Mesenteric fat pad (tissue), 1 donor: ENCODE results near the gene CD9. TPM values are rescaled to one million over a fixed set of nuclear protein-coding genes. Genes with fewer than 3 reads are reported as not detected.

Source experiments
- DNase-seq: peaks from one replicate; pipeline ENCODE4 v3.0.0-alpha.2; 2020; ENCODE audit warnings: low spot score
- total RNA-seq: library from RNA; stranded (reverse); fragmentation: NEBNext Ultra II Directional; extraction: Animal tissue kit (Norgen Biotek cat#: 25700); gene quantifications from one replicate; pipeline ENCODE4 v1.2.1, GENCODE V29; 2021
- donor health status: DM: yes; HTN: yes; CAD: no.

The CD9 gene
- total RNA-seq, 1 donor from 2014 or later: 57.7 TPM

DNA sequence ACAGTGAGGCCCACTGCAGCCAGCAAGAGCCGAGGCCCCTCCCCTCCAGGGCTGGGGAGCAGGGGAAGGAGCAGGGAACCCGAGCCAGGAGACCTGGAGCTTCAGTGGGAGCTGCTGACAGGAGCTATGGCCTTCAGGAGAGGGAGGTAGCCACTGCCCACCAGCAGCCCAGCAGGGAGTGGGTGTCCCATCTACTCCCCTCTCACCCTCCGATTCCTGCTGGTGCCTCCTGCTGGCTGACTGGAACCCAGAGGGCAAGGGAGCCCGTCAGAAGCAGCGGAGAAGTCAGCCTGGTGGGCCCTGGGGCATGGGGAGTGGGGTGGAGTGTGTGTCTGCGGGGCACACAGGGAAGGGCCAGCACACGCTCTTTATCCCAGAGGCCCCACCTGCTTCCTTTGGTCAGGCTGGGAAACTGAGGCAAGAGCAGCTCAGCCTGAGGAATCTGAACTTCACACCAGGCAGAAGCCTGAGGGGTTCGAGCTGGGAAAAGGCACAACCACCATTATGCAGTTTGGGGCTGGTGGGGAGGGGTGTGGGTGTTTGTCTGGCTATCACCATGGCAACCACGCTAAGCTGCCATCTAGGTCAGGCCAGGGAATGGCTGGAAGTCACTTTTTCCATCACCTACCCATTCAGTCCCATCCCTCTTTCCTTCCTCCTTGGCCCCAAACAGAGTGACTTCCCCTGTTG lies 73.5 kb downstream of the CD9 start:
- DNase-seq: no peak

DNA sequence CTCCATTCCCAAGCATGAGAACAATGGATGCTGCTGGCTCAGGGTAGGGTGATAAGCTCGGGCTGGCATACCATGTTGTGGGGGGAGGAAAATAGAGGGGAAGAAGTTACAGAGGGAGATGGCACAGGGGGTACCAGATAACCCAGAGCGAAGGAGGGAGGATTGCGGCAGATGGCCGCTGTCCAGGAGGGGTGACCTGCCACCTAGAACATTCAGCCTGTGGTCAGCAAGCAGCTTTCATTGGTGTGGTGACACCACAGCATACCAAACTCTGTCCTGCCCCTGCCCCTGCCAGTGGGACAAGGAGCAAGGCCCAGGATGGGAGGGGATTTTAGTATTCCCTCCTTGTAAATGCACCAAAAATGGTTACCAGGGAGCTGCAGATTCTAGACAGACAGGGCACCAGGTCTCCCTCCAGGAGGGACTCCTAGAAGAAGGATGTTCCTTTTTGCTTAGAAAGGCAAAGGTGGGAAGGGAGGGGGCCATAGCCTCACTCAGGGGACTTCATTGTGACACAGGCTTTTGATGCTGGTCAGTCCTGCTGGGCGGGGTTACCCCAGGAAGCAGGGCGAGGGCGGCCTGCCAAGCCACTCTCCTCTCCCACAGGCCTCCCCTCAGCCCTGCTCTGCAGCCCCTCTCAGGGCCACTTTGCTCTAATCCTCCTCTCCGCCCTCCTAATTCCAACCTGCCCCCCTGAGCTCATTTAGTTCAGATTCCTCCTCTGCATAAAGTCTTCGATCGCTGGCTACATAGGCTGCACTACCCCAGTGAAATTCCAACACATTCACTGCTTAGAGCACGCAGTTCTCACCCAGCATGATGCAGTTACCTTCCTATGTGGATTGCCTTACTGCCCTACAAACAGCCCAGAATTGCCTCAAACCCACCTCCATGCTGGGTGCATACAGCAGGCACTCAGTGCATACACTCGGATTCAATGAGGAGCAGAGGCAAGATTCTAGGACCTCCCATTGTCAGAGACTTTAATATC lies 74.3 kb downstream of the CD9 start:
- peak; percentile 67 for DNase-seq

DNA sequence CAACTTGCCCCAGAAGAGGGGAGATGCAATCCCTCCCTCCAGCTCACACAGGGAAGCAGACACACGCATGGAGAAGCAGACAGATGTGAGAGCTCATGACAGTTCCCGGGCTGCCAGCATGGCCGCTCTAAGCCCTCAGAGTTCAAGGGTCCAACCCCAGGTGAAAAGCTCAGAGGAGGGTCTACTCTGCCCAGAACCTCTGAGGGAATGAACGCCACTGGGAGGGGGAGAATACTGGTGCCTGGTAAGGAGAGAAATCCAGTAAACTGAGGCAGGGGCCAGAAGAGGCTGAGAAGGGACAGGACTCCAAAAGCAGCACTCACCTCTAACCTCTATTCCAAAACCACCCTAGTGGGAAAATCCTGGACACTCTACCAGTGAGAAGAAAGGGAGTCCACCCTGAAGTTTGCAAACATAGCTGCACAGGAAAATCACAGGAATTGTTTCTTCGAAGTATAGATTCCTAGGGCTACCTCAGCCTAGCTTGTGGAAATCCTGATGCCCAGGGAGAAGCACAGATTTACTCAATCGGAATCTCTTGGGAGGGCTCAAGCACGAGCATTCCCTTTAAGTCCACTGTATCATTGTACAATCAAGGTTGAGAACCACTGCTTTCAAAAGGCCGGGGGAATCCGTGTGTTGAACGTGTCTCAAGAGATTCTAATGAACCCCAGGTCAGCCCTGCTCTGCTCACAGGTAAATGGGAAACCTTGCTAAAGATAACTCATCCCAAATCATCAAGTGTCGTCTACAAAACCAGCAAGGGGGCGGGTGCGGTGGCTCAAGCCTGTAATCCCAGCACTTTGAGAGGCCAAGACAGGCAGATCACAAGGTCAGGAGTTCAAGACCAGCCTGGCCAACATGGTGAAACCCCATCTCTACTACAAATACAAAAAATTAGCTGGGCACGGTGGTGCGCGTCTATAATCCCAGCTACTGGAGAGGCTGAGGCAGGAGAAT lies 76.0 kb downstream of the CD9 start:
- peak; percentile 64 for DNase-seq

DNA sequence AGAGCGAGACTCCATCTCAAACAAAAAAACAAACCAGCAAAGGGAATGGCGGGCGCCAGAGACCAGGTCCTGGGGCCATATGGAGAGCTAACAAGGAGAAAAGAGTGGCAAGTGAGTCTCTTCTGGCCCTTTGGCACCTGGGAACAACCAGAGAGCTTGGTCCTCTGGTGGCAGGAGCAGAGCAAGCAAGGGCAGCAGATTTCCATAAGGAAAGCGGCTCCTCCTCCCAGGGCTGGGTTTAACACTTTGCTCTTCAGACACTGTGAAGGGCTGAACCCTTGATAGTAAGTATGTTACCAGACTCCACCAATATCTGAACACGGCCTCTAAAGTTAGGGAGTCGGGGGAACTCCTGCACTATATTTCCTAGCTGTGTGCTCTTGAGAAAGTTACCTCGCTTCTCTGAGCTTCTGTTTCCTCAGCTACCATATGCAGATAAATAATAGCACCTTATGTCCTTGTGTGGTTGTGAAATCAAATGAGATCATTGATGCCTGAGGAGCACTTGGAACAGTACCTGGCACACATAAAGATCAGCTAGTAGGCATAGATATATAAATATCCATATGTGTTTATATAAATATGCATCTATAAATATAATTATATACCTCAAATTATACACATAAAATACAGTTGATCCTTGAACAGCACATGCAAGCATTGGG lies 76.9 kb downstream of the CD9 start:
- no peak for DNase-seq

DNA sequence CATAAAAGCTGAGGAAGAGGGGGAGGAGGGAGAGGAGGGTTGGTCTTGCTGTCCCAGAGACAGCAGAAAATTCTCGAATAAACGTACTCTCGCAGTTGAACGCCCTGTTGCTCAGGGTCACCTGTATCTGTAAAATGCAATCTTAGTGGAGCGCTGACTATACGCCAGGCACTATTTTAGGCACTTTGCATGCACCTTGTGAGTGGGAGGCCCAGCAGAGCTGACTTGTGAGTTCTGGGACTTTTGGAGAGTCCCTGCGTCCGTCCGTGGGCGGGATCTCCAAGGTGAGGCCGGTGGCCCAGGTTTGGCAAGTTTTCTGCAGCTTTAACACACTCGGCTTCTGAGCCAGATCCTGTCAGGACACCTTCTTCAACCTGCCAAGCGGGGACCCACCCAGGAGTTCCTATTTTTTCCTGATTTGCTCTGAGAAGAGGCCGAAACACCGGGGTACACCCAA lies 77.8 kb downstream of the CD9 start:
- DNase-seq: peak; percentile 86

DNA sequence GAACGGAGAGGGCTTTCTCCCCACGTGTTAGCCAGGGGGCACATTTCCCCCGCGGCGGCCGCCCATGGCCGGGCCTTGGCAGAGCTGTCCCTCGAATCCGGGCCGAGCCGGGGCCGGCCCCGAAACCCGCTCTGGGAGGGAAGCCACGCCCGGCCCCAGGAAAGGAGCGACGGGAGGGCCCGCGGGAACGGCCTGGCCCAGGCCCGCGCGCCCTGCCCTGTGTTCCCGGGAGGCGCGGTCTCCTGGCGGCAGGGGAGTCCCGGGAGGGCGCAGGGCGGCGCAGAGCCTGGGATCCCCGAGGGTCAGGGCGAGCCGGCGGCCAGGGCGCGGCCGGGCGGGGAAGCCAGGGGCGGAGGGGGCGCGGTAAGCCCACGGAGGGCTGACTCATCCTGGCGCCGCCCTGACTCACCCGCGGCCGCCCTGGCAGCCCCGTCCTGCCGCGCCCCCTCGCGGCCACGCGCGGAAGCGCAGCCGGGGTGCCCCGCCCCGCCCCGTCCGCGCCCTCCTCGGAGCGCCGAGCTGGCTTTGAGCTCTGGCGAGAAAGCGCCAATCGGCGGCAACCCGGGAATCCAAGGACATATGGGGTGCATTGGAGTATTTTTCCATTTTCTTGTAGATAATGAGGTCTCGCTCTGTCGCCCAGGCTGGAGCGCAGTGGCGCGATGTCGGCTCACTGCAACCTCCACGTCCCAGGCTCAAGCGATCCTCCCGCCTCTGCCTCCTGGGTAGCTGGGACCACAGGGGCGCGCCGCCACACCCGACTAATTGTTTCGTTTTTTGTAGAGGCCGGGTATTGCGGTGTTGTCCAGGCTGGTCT lies 78.4 kb downstream of the CD9 start:
- peak; percentile 96 for DNase-seq

DNA sequence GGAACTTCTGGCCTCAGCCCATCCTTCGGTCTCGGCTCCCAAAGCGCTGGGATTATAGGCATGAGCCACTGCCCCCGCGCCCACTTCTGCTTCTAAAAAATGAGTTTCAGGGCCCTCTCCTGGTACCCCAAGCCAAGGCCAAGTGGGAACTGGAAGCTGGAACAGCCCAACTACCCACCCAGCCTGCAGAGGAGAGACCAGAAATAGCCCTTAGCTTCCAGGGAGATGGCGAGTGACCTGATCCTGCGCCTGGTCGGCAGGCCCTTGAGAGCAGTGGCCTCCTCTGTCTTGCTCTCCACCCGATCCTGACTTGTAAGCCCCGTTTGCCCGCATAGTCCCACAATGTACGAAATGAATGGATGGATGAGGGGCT lies 79.0 kb downstream of the CD9 start:
- no peak for DNase-seq

DNA sequence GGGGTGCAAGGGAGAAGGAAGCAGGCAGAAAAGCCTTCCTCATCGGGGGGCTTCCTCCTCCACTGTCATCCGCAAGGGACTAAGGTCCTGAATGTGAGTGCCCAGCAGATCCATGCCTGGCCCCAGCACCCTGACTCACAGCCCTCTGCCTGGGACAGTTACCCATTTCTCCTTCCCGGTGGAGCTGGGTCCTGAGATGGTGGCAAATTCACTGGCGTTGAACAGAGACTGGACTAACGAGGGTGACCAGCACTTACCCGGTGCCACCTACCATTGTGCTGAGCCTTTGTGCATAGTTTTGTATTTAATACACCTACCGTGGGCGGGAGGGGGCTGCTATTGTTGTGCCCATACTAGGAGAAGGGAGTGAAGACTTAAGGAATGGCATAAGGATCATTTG lies 79.4 kb downstream of the CD9 start:
- peak; percentile 83 for DNase-seq

DNA sequence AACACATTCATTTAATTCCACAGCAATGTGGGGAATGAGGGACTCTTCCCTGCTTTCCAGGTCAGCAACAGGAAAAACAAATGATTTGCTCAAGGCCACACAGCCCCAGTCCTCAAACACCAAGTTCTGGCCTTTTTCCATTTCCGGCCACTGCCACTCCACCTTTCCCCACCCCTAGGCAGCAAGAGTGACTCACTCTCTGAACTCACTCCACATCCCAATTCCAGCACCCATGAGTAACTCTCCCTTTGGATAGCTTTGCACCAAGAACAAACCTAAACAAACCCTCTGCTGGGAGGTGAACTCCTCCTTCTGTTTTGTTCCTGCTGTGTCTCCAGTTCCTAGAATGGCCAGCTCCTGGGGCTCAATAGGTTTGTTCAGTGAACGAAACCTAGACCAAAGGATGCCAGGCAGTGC lies 79.9 kb downstream of the CD9 start:
- peak; percentile 30 for DNase-seq

DNA sequence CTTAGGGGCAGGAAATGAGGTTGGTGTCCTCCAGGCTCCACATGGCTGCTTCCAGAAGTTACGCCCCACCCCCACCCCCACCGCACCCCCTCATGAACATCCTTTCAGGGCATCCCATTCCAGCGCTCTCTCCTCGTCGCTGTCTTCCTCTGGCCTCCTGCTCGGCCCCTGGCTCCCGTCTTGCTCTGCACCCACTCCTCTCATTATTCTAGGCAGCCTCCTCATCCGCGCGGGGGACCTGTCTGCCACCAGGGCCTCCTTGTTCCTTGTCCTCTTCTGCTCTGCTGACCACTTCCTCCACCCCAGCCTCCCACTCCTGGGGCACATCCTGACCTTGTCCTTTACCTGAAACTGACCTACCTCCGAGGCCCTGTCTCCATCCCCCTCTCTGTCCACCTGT lies 80.5 kb downstream of the CD9 start:
- no peak for DNase-seq

DNA sequence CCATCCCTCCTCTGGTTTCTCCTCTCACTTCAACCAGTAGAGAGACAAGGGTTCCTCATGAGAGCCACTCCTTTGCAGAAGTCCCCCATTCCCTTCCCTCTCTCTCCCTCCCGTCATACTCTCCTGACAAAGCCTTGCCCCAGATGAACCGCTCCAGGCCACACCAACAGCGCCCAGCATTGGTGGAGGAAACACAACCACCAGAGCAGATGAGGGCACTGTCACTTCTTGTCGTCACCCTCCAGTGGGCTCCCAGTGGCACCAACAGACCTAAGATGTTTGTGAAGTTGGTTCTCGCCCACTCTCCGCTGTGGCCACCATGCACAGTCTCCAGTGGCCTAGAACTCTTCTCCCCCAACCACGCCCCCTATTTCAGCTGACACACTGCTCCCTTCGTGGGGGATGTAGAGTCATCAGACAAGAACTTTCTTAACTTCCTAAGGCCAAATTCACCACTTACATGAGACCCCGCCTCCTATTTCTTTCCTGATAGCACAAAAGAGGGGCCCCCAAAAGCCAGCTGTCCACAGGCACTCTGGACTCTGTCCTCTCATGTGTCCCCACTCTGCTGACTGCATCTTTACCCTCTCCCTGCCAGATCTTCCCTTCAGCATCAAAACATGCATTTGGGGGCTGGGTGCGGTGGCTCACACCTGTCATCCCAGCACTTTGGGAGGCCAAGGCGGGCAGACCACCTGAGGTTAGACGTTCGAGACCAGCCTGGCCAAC lies 81.0 kb downstream of the CD9 start:
- DNase-seq: peak; percentile 87

DNA sequence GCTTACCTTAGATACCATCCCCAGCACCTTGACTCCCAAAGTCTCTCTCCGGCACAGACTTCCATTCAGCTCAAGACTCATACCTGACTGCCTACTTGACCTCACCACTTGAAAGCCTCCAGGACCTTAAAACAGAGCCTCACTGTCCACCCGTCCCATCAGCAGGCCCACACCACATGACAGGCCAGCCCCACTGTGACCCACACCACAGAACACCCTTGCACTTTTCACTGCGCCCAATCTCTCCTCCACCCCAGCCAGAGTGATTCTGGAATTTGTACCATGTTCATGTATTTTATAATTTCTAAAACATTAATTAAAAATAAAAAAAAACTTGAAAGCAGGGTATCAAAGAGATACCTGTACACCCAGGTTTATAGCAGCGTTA lies 82.2 kb downstream of the CD9 start:
- no peak for DNase-seq

DNA sequence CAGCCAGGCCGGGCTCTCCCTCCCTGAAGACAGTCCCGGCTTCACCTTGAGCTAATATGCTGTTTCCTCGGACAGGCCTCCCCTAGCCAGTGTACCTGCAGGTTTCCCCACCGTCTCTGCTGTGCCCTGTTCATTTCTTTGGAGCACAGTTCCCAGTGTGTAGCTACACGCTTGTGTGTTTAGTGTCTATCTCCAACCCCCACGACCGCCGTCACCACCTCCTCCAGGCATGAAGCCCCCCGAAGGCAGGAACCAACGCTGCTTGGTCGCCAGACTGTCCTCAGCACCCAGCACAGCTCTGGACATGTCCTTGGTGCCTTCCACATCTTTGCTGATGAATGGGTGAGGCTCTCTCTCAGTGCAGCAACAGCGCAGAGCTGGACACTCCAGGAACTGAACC lies 84.1 kb downstream of the CD9 start:
- DNase-seq: no peak

DNA sequence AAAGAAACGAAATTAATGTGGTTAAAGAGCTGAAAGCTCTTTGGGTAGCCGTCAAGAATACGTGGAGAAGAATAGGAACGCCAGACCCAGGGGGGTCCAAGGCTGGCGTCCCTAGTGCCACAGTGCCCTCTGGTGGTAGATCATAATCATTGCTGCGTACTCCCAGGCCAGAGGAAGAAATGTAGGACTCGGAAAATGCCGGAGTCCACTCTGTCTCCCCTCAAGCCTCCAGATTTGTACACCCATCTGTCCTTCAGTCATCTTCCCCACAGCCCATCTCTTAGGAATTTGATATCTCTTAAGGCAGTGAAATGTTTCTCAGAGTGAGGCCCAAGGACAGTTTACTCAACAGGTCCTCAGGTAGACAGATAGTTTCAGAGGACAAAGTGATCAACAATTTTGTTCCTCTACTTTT lies 84.9 kb downstream of the CD9 start:
- no peak for DNase-seq

DNA sequence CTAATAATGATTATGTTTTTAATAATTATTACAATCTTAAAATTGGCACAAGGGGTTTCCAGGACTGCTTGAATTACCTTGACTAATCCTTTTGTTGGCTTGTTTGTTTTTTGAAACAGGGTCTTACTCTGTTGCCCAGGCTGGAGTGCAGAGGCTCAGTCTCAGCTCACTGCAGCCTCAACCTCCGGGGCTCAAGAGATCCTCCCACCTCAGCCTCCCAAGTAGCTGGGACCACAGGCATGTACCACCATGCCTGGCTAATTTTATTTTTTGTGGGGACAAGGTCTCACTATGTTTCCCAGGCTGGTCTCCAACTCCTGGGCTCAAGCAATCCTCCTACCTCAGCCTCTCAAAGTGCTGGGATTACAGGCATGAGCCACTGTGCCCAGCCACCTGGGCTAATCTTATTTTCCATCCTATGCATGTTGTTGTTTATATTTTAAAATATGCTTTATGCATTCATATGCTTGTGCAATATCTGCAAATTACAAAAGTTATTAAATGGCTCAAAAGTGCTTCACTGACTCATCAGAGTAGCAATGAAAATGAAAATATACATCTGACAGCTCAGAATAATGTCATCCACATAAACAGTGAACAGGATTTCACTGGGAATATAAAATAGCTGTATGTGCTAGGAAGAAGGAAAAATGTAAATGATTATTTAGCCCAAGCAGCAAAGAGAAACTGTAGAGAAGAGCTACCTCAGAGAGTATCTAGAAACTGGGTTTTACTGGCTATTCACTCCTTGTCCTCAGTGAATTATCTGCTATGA lies 85.5 kb downstream of the CD9 start:
- no peak for DNase-seq
